MCF 10A (cell line): ENCODE results near the gene PPM1H. TPM values are rescaled to one million over a fixed set of nuclear protein-coding genes. Genes with fewer than 3 reads are reported as not detected.
A peak's percentile ranks its signal among the peaks of the same experiment; 100 is the strongest.

ENCODE experiments used
- BruUV-seq: library from RNA; stranded (reverse); fragments of 400-500 nt; replicated peaks from 2 replicates; lab custom pipeline; 2021; lab: Mats Ljungman, UMichigan
- CTCF ChIA-PET: fragments of 300-600 bp; sonication (Branson Sonifier 250); formaldehyde crosslinking; extraction: SDS; loops from one replicate; lab custom pipeline; 2021; ENCODE audit warnings: antibody characterized with exemption, inconsistent platforms; lab: Yijun Ruan, JAX
- POLR2A ChIA-PET: fragments of 300-600, 350-650 bp; sonication (Branson Sonifier 250); formaldehyde crosslinking; extraction: SDS; loops from one replicate; lab custom pipeline; 2020; ENCODE audit warnings: antibody characterized with exemption, inconsistent platforms; lab: Yijun Ruan, JAX
- DNase-seq: peaks from one replicate; pipeline ENCODE4 v3.0.0-alpha.2; 2018; ENCODE audit not compliant: unreplicated experiment
- H3K27ac Mint-ChIP-seq: one replicate; pipeline ENCODE4 v1.8.0; 2022; ENCODE audit warnings: mild to moderate bottlenecking, low read depth, mixed read lengths; ENCODE audit not compliant: unreplicated experiment
- H3K27me3 Mint-ChIP-seq: one replicate; pipeline ENCODE4 v1.8.0; 2022; ENCODE audit warnings: mixed read lengths; ENCODE audit not compliant: insufficient read depth, unreplicated experiment
- H3K36me3 Mint-ChIP-seq: one replicate; pipeline ENCODE4 v1.8.0; 2022; ENCODE audit warnings: mild to moderate bottlenecking, moderate library complexity, mixed read lengths; ENCODE audit not compliant: insufficient read depth, unreplicated experiment
- H3K4me1 Mint-ChIP-seq: one replicate; pipeline ENCODE4 v1.8.0; 2022; ENCODE audit warnings: mixed read lengths; ENCODE audit not compliant: insufficient read depth, unreplicated experiment
- H3K4me3 Mint-ChIP-seq: one replicate; pipeline ENCODE4 v1.8.0; 2022; ENCODE audit warnings: mild to moderate bottlenecking, moderate library complexity, mixed read lengths; ENCODE audit not compliant: unreplicated experiment
- H3K9me3 Mint-ChIP-seq: one replicate; pipeline ENCODE4 v1.8.0; 2022; ENCODE audit warnings: mixed read lengths; ENCODE audit not compliant: unreplicated experiment
- intact Hi-C: fragments of 100-400 bp; cut with micrococcal nuclease; formaldehyde crosslinking; loops from 2 replicates; pipeline ENCODE4 v1.14.1; 2022
- total RNA-seq: library from RNA; stranded (reverse); gene quantifications from 2 replicates; pipeline ENCODE4 v1.2.3, GENCODE V29; 2022
- TF ChIP-seq, protein P1 (sequence below): fragments of 200-600 bp; IDR thresholded peaks from one replicate; pipeline ENCODE4 v1.8.0; 2022; ENCODE audit warnings: antibody characterized with exemption, mild to moderate bottlenecking; ENCODE audit not compliant: unreplicated experiment

PPM1H gene
- total RNA-seq, 1 experiment from 2014 or later, result 0.49 TPM

- Mint-ChIP-seq H3K4me3 (no peak overlapping the region), H3K4me1 (peaks cover 14% of the 10 kb centered on the region), H3K27ac (no peak overlapping the region), H3K36me3 (no peaks in the 10 kb centered on the region), H3K27me3 (no peaks in the 10 kb centered on the region), H3K9me3 (peaks cover 7% of the 10 kb centered on the region)
- peak; percentile 27 for DNase-seq
- TF ChIP-seq, protein P1, sequence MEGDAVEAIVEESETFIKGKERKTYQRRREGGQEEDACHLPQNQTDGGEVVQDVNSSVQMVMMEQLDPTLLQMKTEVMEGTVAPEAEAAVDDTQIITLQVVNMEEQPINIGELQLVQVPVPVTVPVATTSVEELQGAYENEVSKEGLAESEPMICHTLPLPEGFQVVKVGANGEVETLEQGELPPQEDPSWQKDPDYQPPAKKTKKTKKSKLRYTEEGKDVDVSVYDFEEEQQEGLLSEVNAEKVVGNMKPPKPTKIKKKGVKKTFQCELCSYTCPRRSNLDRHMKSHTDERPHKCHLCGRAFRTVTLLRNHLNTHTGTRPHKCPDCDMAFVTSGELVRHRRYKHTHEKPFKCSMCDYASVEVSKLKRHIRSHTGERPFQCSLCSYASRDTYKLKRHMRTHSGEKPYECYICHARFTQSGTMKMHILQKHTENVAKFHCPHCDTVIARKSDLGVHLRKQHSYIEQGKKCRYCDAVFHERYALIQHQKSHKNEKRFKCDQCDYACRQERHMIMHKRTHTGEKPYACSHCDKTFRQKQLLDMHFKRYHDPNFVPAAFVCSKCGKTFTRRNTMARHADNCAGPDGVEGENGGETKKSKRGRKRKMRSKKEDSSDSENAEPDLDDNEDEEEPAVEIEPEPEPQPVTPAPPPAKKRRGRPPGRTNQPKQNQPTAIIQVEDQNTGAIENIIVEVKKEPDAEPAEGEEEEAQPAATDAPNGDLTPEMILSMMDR, result no peak
- BruUV-seq, result no TSS peak
- intact Hi-C loops, result no loop called here
- ChIA-PET POLR2A (interaction anchor here (0.9 kb wide), 1 partner anchor 229 kb away, joined by 3 read pairs; no protein-coding TSS in a partner anchor), CTCF (interaction anchor here (0.6 to 2.4 kb wide), 4 partner anchors 15 to 403 kb away, joined by 3 to 5 read pairs (median 4); no protein-coding TSS in a partner anchor)
Measured at GRCh38 chr12:62839869-62840660, 94.9 kb downstream of the PPM1H start.

- Mint-ChIP-seq H3K36me3 (no peaks in the 10 kb centered on the region), H3K9me3 (peaks cover 6% of the 10 kb centered on the region), H3K27ac (no peak overlapping the region), H3K4me1 (peaks cover 10% of the 10 kb centered on the region), H3K27me3 (no peaks in the 10 kb centered on the region), H3K4me3 (no peak overlapping the region)
- no TSS peak for BruUV-seq
- TF ChIP-seq, protein P1, result no peak
- ChIA-PET CTCF (interaction anchor here (0.5 to 2.6 kb wide), 7 partner anchors 9 to 324 kb away, joined by 3 to 20 read pairs (median 4); no protein-coding TSS in a partner anchor), POLR2A (interaction anchor here (0.6 to 1.6 kb wide), 2 partner anchors 13 to 428 kb away, joined by 3 read pairs; no protein-coding TSS in a partner anchor)
- intact Hi-C loops, result no loop called here
- DNase-seq, result peak; percentile 50
Measured at GRCh38 chr12:62834971-62835547, 99.9 kb downstream of the PPM1H start.

DNA sequence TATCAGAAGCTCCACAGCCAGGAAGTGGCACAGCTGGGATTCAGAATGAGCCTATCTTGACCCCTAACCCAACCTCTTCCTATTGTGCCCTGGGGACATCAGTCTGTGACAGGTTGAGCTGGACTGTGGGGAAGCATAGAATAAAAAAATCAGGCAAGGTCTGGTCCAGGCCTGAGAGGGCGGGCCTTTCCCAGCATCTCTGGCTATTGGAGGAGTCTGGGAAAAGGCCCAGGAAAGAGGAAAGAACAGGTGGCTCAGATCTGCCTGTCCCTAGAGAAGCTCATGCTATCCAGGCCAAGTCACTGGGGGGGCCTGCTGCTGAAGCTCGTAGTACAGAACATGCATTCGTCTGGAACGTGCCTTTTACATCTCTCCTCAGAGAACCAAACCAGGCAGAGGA, 100.5 kb downstream of the PPM1H start:
- H3K27ac Mint-ChIP-seq, result no peak overlapping the region
- H3K27me3 Mint-ChIP-seq, result no peaks in the 10 kb centered on the region
- intact Hi-C loops, result no loop called here
- POLR2A ChIA-PET, result interaction anchor here (0.6 to 1.6 kb wide), 2 partner anchors 14 to 427 kb away, joined by 3 read pairs; no protein-coding TSS in a partner anchor
- no peaks in the 10 kb centered on the region for H3K36me3 Mint-ChIP-seq
- TF ChIP-seq, protein P1, result no peak
- H3K4me3 Mint-ChIP-seq, result no peak overlapping the region
- BruUV-seq, result no TSS peak
- CTCF ChIA-PET, result interaction anchor here (0.5 to 2.6 kb wide), 5 partner anchors 9 to 36 kb away, joined by 3 to 20 read pairs (median 4); no protein-coding TSS in a partner anchor
- H3K9me3 Mint-ChIP-seq, result no peaks in the 10 kb centered on the region
- no peak for DNase-seq
- H3K4me1 Mint-ChIP-seq, result peaks cover 5% of the 10 kb centered on the region

DNA sequence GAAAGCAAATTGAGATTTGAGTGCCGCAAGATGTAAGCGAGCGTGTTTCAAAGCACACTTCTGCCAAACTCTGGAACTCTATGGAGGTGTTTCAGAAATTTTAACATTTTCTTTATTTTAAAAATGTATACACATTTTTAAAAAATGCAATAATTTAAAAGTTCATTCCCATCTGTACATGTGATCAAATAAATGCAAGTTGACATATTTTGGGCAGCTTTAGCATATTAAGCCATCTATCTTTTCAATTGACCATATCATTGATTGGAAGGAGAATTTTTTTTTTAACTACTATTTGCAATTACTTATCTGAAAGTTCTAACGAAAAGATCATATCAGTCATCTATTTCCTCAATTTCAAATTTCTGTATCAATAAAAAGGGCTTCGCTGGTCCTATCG, 101.3 kb downstream of the PPM1H start:
- no peak for DNase-seq
- intact Hi-C loops, result no loop called here
- ChIA-PET POLR2A (no interaction called here), CTCF (interaction anchor here (1.2 to 2.3 kb wide), 2 partner anchors 13 to 20 kb away, joined by 4 to 14 read pairs; no protein-coding TSS in a partner anchor)
- no peaks in the 10 kb centered on the region for H3K27me3 Mint-ChIP-seq
- no TSS peak for BruUV-seq
- H3K4me3 Mint-ChIP-seq, result no peak overlapping the region
- no peaks in the 10 kb centered on the region for H3K36me3 Mint-ChIP-seq
- TF ChIP-seq, protein P1, result no peak
- H3K9me3 Mint-ChIP-seq, result no peaks in the 10 kb centered on the region
- H3K27ac Mint-ChIP-seq, result no peak overlapping the region
- peaks cover 5% of the 10 kb centered on the region for H3K4me1 Mint-ChIP-seq
